Mesenchymal stem cell (in vitro differentiated cells and primary cell): ENCODE measurements around the gene HIF1A.

ENCODE experiments used
- DNase-seq: peaks from one replicate; pipeline ENCODE4 v3.0.0-alpha.2; 2013
- H2AFZ ChIP-seq: one replicate; pipeline ENCODE4 v1.6.1; 2013; ENCODE audit warnings: low read depth, mild to moderate bottlenecking, control low read depth, inconsistent platforms, low read length, moderate library complexity
- H2AK5ac ChIP-seq: 2 replicates; pipeline ENCODE4 v1.6.1; 2013; ENCODE audit warnings: low read length, moderate library complexity, mild to moderate bottlenecking, inconsistent platforms; ENCODE audit not compliant: severe bottlenecking
- H2BK120ac ChIP-seq: one replicate; pipeline ENCODE4 v1.6.1; 2013; ENCODE audit warnings: low read depth, mild to moderate bottlenecking, inconsistent platforms, low read length, moderate library complexity
- H2BK12ac ChIP-seq, 2 experiments: one replicate each; pipeline ENCODE4 v1.6.1; 2013; ENCODE audit warnings: inconsistent platforms in 2 of 2, low read length in 2 of 2, mild to moderate bottlenecking in 2 of 2, moderate library complexity in 2 of 2, control low read depth in 1 of 2
- H2BK15ac ChIP-seq: one replicate; pipeline ENCODE4 v1.6.1; 2013; ENCODE audit warnings: mild to moderate bottlenecking, low read depth, inconsistent platforms; ENCODE audit not compliant: poor library complexity, severe bottlenecking
- H2BK5ac ChIP-seq: 2 replicates; pipeline ENCODE4 v1.6.1; 2013; ENCODE audit warnings: low read depth, mild to moderate bottlenecking, low read length, control low read depth, inconsistent platforms; ENCODE audit not compliant: poor library complexity, severe bottlenecking
- H3K14ac ChIP-seq, 2 experiments: one replicate each; pipeline ENCODE4 v1.6.1; 2013; ENCODE audit warnings: inconsistent platforms in 2 of 2, low read length in 2 of 2, control low read depth in 1 of 2, mild to moderate bottlenecking in 1 of 2, moderate library complexity in 1 of 2
- H3K18ac ChIP-seq, 2 experiments: one replicate each; pipeline ENCODE4 v1.6.1; 2013; ENCODE audit warnings: inconsistent platforms in 2 of 2, low read length in 2 of 2, control low read depth in 1 of 2, low read depth in 1 of 2, mild to moderate bottlenecking in 1 of 2
- H3K23ac ChIP-seq, 2 experiments: one replicate each; pipeline ENCODE4 v1.6.1; 2013; ENCODE audit warnings: inconsistent platforms in 2 of 2, low read length in 2 of 2, mild to moderate bottlenecking in 2 of 2, moderate library complexity in 2 of 2, control low read depth in 1 of 2
- H3K27ac ChIP-seq: 2 replicates; pipeline ENCODE4 v1.5.1; 2013; ENCODE audit warnings: mild to moderate bottlenecking, moderate library complexity, low read length, control low read depth, inconsistent platforms; ENCODE audit not compliant: poor library complexity, severe bottlenecking
- H3K27me3 ChIP-seq, 2 experiments: 2 replicates each; pipeline versions ENCODE4 v1.6.1 to v1.7.0; 2013; ENCODE audit warnings: low read length in 2 of 2, mild to moderate bottlenecking in 2 of 2, moderate library complexity in 2 of 2, control low read depth in 1 of 2, inconsistent platforms in 1 of 2; ENCODE audit not compliant: control insufficient read depth in 1 of 2, insufficient read depth in 1 of 2
- H3K36me3 ChIP-seq, 2 experiments: 2 replicates each; pipeline versions ENCODE4 v1.6.1 to v1.7.0; 2013; ENCODE audit warnings: low read length in 2 of 2, control low read depth in 1 of 2, inconsistent platforms in 1 of 2, low read depth in 1 of 2, mild to moderate bottlenecking in 1 of 2; ENCODE audit not compliant: insufficient read depth in 2 of 2, control insufficient read depth in 1 of 2
- H3K4ac ChIP-seq, 2 experiments: one replicate each; pipeline ENCODE4 v1.6.1; 2013; ENCODE audit warnings: inconsistent platforms in 2 of 2, low read length in 2 of 2, mild to moderate bottlenecking in 2 of 2, moderate library complexity in 2 of 2, control low read depth in 1 of 2, low read depth in 1 of 2
- H3K4me1 ChIP-seq: 2 replicates; pipeline ENCODE4 v1.6.1; 2013; ENCODE audit warnings: low read depth, low read length, control low read depth; ENCODE audit not compliant: control insufficient read depth, insufficient read depth
- H3K4me2 ChIP-seq: 2 replicates; pipeline ENCODE4 v1.6.1; 2013; ENCODE audit warnings: low read length, mild to moderate bottlenecking, inconsistent platforms; ENCODE audit not compliant: poor library complexity, severe bottlenecking
- H3K4me3 ChIP-seq, 2 experiments: 2 replicates each; pipeline versions ENCODE4 v1.5.1 to v1.7.0; 2013; ENCODE audit warnings: low read length in 2 of 2, mild to moderate bottlenecking in 2 of 2, control low read depth in 1 of 2, low read depth in 1 of 2; ENCODE audit not compliant: insufficient read depth in 1 of 2
- H3K79me1 ChIP-seq: replicated peaks from 2 replicates; pipeline ENCODE4 v1.6.1; 2013; ENCODE audit warnings: mild to moderate bottlenecking, control low read depth, low read length, inconsistent platforms; ENCODE audit not compliant: poor library complexity, severe bottlenecking
- H3K9ac ChIP-seq: 2 replicates; pipeline ENCODE4 v1.7.0; 2013; ENCODE audit warnings: mild to moderate bottlenecking, low read length, moderate library complexity
- H3K9me3 ChIP-seq: 2 replicates; pipeline ENCODE4 v1.7.0; 2013; ENCODE audit warnings: mild to moderate bottlenecking, low read length; ENCODE audit not compliant: control insufficient read depth
- H4K8ac ChIP-seq: one replicate; pipeline ENCODE4 v1.6.1; 2013; ENCODE audit warnings: inconsistent platforms, mild to moderate bottlenecking, low read length, moderate library complexity
- H4K91ac ChIP-seq: one replicate; pipeline ENCODE4 v1.6.1; 2013; ENCODE audit warnings: mild to moderate bottlenecking, low read length, inconsistent platforms
- WGBS: methylation state at CpG from one replicate; pipeline ENCODE4 v1.1.7; 2013; ENCODE audit warnings: mixed read lengths; 5-methylcytosine and 5-hydroxymethylcytosine counted together

HIF1A gene

DNA sequence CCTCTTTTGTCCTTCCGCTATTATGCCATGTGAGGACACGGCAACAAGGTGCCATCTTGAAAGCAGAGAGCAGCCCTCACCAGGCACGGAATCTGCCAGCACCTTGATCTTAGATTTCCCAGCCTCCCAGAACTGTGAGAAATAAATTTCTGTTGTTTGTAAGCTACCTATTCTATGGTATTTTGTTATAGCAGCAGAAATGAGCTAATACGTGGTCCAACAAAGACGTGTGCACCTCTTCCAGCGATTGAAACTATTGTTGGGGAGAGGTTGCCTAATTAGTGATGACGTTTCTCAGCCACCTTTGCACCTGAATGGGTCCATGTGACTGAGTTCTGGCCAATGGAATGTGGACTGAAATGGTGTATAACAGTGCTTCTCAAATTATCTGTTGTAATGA is 64.6 kb downstream of the HIF1A start:
- no peak overlapping the region for H3K4ac ChIP-seq
- no peak overlapping the region for H3K23ac ChIP-seq
- WGBS: 96% methylated on average over 7 of the region's 7 CpGs
- H2BK120ac ChIP-seq: no peak overlapping the region
- H3K27me3 ChIP-seq: no peaks in the 10 kb centered on the region
- no peak overlapping the region for H2BK15ac ChIP-seq
- H3K4me2 ChIP-seq: no peak overlapping the region
- H4K91ac ChIP-seq: no peak overlapping the region
- H2BK12ac ChIP-seq: no peak overlapping the region
- H3K4me3 ChIP-seq: no peak overlapping the region
- no peaks in the 10 kb centered on the region for H3K36me3 ChIP-seq
- H2AK5ac ChIP-seq: no peak overlapping the region
- peaks cover 3% of the 10 kb centered on the region for H3K4me1 ChIP-seq
- no peak overlapping the region for H4K8ac ChIP-seq
- no peaks in the 10 kb centered on the region for H3K9me3 ChIP-seq
- H2AFZ ChIP-seq: no peak overlapping the region
- H3K79me1 ChIP-seq: no peaks in the 10 kb centered on the region
- H2BK5ac ChIP-seq: no peak overlapping the region
- H3K14ac ChIP-seq: no peak overlapping the region
- DNase-seq: no peak
- H3K9ac ChIP-seq: no peak overlapping the region
- H3K27ac ChIP-seq: no peak overlapping the region
- H3K18ac ChIP-seq: no peak overlapping the region

DNA sequence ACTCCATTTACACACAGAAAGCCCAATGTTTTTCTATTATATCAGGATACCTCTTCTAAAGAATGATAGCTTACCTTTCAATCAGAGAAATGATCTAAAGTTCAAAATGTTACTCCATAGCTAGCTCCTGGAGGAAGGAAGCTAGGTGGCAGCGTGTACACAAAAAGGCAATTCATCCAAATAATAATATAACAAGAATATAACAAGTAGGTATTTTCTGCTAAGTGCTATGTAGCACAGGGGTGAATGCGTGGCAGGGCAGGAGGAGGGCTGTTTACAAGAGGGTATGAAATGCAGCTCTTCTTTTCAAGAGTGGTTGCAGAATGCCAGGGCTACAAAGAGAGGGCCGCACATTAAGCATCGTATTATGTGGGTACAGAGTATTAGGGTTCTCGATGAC is 66.2 kb downstream of the HIF1A start:
- Histone ChIP-seq H3K18ac (peak overlapping the region; percentile 77 to 83), H3K23ac (no peak overlapping the region), H3K27me3 (no peaks in the 10 kb centered on the region), H3K4ac (peak overlapping the region; percentile 65 to 81), H2AK5ac (peak overlapping the region; percentile 77), H2BK5ac (no peak overlapping the region), H3K36me3 (peaks cover 0 to 13% of the 10 kb centered on the region in 2 experiments), H2BK15ac (no peak overlapping the region), H2BK12ac (peak overlapping the region in 1 of 2 experiments; percentile 40), H4K8ac (peak overlapping the region; percentile 97), H3K14ac (no peak overlapping the region), H2AFZ (peak overlapping the region; percentile 46), H3K9me3 (no peaks in the 10 kb centered on the region), H3K9ac (peak overlapping the region; percentile 97), H4K91ac (no peak overlapping the region), H2BK120ac (no peak overlapping the region), H3K79me1 (no peaks in the 10 kb centered on the region), H3K27ac (peak overlapping the region; percentile 93), H3K4me2 (peak overlapping the region; percentile 52), H3K4me1 (peaks cover 4% of the 10 kb centered on the region), H3K4me3 (peak overlapping the region in 1 of 2 experiments; percentile 96)
- WGBS: 86% methylated on average over 4 of the region's 5 CpGs
- DNase-seq: no peak

DNA sequence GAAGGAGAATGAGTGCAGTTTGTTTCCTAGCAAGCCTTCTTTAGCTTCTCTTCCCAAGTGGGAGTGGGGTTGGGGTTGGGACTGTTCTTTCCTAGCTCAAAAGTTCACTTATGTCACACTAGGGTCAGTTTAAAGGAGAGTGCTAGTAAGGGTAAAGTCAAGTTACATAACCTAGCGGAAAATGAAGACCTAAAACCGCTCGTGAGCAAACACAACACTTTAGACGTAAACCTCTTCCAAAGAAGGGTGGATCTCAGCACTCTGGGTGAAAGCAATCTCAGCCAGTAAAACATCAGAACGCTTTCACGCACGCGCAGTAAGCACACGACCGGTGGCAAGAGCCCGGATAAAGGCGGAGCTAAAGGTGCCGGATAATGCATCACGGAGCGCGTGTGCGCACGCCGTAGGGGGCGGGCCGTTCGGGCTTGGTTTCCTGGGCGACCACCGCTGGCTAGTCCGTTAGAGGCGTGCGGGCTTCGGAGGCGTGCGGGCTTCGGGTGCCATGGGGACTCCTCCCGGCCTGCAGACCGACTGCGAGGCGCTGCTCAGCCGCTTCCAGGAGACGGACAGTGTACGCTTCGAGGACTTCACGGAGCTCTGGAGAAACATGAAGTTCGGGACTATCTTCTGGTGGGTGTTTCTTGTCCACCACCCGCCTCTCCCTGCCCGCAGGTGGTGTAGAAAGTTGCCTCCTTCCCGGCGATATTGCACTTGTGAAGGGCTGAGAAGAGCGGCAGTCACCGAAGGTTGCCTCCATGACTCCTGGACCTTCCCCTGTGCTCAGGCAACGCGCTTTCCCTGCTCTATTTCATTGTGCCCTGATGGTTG is 66.9 kb downstream of the HIF1A start, which contains the start of gene SNAPC1:
SNAPC1 (plus strand) TSS at position 462 of the 828 bp plus-strand sequence; CDS start at position 503, 41 bp downstream.
- Histone ChIP-seq H2BK5ac (no peak within 1 kb of the TSS), H4K91ac (peak within 1 kb of the TSS; percentile 6), H3K79me1 (no peaks in the 10 kb centered on the region), H3K9me3 (no peaks in the 10 kb centered on the region), H2AFZ (peak within 1 kb of the TSS; percentile 48), H3K27ac (peak within 1 kb of the TSS; percentile 93), H2BK15ac (no peak within 1 kb of the TSS), H2AK5ac (peak within 1 kb of the TSS; percentile 77), H3K23ac (no peak within 1 kb of the TSS), H2BK120ac (no peak within 1 kb of the TSS), H3K14ac (peak within 1 kb of the TSS in 1 of 2 experiments; percentile 9), H3K4me1 (peaks cover 4% of the 10 kb centered on the region), H3K18ac (peak within 1 kb of the TSS; percentile 77 to 83), H3K36me3 (peaks cover 0 to 17% of the 10 kb centered on the region in 2 experiments), H3K4me2 (peak within 1 kb of the TSS; percentile 78), H3K4ac (peak within 1 kb of the TSS; percentile 65 to 81), H3K4me3 (peak within 1 kb of the TSS; percentile 76 to 96), H4K8ac (peak within 1 kb of the TSS; percentile 97), H3K27me3 (no peaks in the 10 kb centered on the region), H2BK12ac (peak within 1 kb of the TSS in 1 of 2 experiments; percentile 40), H3K9ac (peak within 1 kb of the TSS; percentile 97)
- peak; percentile 98 for DNase-seq
- WGBS: under 1% methylated on average over 49 of the region's 49 CpGs

DNA sequence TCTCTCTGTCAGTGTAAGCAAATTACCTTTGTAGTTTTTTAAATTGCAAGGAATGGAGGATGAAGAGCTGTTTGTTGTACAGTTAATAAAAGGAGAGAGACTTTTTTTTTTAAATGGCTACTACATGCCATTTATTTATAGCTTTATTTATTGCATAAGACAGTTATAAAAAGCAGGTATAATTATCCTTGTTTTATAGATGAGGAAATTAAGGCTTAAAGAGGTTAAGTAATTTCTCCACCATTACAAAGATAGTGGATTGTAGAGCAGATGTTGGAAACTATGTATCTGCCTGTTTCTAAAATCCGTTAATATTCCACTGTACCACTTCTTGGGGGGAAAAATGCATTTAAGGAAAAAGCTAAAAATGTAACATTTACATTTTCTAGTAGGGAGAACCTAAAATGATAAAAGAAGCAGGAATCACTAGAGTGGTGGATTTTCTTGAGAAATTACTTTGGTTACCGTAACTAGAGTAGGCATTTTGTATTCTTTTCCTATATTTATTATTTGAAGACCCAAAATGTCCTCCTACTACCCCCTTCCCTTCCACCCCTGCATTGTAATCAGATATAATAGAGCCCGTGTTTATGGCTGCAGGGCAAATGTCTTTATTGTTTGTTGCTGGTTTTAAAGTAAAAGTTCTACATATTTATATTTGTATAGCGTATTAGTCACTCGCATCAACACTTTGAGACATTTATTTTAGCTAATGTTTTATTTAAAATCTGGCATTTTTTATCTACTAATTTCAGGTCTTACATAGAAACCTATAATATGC is 69.2 kb downstream of the HIF1A start:
- Histone ChIP-seq H2AFZ (no peak overlapping the region), H3K4me2 (peak overlapping the region; percentile 25), H3K79me1 (peaks cover 2% of the 10 kb centered on the region), H3K27me3 (no peaks in the 10 kb centered on the region), H2BK12ac (no peak overlapping the region), H3K4me3 (peak overlapping the region in 1 of 2 experiments; percentile 96), H2BK120ac (no peak overlapping the region), H3K18ac (no peak overlapping the region), H3K9ac (peak overlapping the region; percentile 97), H2BK15ac (no peak overlapping the region), H3K14ac (no peak overlapping the region), H3K4me1 (peaks cover 4% of the 10 kb centered on the region), H2BK5ac (no peak overlapping the region), H2AK5ac (no peak overlapping the region), H3K9me3 (no peaks in the 10 kb centered on the region), H4K91ac (no peak overlapping the region), H3K36me3 (peaks cover 12 to 36% of the 10 kb centered on the region in 2 experiments), H3K23ac (no peak overlapping the region), H3K27ac (no peak overlapping the region), H4K8ac (no peak overlapping the region), H3K4ac (no peak overlapping the region)
- no CpG with 5 or more reads among the region's 5 CpGs for WGBS
- DNase-seq: no peak
